A172 (cell line): Measurements from ENCODE around the gene MAGEL2. TPM values are rescaled to one million over a fixed set of nuclear protein-coding genes. Genes with fewer than 3 reads are reported as not detected.
A peak's percentile ranks its signal among the peaks of the same experiment; 100 is the strongest.

Experiments
- DNase-seq: peaks from one replicate; pipeline ENCODE4 v3.0.0-alpha.2; 2015; ENCODE audit warnings: low spot score
- total RNA-seq: library from RNA; depleted of rRNA; stranded (reverse); fragments of >200 nt; shearing (Covaris generic); gene quantifications from 2 replicates; pipeline ENCODE4 v1.2.3, GENCODE V29; 2014; rRNA removed

The MAGEL2 gene
- not detected in 2 replicates for total RNA-seq

- DNase-seq = no peak
Measured at GRCh38 chr15:23647421-23648370, at the start of gene MAGEL2. Gene MAGEL2, minus strand, starts transcription at chr15:23647867. Its CDS starts 125 bp downstream, at chr15:23647742.

- DNase-seq = no peak
Measured at GRCh38 chr15:23695282-23695681, 47.6 kb upstream of the MAGEL2 start.

DNA sequence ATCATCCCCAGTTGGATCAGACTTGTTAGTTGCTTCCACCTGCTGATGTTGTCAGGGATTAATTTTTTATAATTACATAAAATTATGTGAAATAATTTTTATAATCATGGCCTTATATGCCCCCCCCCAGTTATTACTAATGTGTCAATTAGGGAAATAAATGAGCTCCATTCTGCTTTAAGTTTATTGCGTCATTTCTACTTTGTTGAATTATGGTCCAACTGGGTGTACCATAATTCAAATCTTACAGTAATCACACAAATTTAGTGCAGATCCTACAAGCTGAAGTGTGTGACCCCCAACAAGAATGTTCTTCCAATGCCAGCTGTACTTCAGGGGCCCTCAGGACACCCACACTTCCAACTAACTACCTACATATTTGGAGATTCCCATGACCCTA, 46.9 kb upstream of the MAGEL2 start:
- no peak for DNase-seq

DNA sequence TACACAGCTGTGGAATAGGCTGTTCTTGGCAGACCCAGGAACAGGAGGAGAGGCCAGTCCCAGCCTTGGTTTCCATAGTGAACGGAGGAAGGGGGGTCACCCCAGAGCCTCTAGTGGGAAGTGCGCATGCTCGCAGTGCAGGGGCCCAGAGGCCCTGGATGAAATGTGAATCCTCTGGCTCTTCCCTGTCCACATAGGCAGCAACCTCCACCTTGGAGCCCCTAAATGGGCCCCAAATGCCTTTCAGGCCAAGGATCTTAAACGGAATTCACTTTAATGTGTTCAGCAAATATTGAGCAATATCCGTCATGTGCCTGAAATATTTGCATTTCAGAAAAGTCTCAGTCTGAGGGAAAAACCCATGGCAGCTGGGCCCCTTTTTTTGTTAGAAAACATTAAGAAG, 42.8 kb upstream of the MAGEL2 start:
- DNase-seq = no peak

DNA sequence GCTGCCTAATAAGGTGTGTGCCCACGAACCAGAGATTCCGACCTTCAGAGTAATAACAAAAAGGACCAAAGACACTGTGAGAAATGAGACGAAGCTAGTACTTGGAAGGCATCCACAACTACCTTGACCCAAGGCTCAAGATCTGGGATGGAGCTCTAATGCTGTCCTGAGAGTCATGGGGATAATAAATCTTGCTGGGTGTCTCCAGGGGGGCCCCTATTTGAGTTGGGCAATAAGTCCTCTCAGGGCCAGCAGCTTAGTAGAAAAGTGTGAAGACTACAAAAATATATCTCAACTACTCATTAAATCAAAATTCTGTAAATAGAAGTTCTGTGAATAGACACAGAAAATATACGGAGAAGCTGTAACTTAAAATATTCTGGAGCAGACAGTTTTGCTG, 42.3 kb upstream of the MAGEL2 start:
- DNase-seq = no peak

GRCh38 chr15:23687143-23687470, 39.4 kb upstream of the MAGEL2 start, which contains the start of gene NDN:
Gene NDN, minus strand, starts transcription at chr15:23687305. Its CDS starts 88 bp downstream, at chr15:23687217.
- no peak for DNase-seq

DNA sequence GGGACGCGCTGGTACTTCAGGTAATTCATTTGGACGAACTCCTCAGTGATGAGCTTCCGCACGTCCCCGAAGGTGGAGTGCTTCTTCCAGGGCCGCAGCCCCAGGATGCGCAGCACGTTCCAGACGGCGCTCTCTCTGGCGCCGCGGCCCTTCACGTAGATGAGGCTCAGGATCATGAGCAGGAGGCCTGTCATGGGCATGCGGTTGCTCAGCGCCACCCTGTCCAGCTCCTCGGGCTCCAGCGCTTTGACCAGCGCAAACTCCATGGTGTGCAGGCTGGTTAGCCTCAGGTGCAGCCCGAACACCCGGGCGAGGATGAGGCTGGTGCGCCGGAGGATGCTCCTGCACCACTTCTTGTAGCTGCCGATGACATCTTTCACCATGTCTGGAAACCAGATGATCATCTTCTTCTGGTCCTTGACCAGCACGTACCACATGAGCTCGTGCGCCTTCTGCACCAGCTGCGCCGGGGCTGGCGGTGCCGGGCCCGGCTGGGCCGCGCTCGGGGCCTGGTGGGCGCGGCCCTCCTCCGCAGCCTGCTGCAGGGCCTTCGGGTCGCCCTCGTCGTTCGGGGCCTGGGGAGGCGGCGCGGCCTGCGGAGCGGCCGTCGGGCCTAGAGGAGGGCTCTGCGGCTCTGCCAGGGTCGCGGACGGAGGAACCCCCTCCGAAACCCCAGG, 38.9 kb upstream of the MAGEL2 start:
- no peak for DNase-seq

DNA sequence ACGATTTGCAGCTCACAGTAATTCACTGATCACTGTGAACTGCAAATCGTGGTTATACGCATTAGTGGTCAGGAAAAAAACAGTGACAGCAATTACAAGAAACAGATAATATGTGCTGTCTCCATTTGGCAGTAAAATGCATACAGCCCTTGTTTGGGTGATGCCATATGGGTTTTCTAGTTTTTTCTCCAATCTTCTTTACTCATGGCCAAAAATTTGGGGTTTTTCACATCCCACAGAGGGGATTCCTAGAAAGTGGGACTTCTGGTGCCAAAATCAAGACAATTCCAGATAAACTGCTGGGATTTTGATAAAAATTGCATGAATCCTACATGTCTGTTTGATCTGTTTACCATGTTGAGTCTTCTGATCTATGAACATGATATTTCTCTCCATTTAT, 23.8 kb upstream of the MAGEL2 start:
- DNase-seq = no peak

- DNase-seq = no peak
Measured at GRCh38 chr15:23670970-23671369, 23.3 kb upstream of the MAGEL2 start.

DNA sequence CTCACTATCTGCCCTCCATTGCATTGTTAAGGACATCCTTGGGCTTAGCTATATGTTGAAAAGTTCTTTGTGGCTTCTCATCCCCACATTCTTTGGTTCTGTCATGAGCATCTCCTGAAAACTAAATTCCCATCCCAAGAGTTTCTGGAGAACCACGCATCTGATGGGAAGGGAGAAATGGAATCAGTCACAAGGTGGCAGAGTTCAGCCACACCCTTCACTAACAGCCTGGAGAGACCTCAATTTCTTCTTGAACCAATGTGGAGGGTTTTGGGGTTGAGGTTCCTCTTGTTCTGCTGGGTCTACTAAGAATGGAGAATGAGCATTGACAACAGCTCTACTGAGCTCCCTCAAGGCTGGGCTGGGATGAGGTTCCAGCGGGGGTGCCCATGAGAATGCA, 15.6 kb upstream of the MAGEL2 start:
- DNase-seq = no peak

DNA sequence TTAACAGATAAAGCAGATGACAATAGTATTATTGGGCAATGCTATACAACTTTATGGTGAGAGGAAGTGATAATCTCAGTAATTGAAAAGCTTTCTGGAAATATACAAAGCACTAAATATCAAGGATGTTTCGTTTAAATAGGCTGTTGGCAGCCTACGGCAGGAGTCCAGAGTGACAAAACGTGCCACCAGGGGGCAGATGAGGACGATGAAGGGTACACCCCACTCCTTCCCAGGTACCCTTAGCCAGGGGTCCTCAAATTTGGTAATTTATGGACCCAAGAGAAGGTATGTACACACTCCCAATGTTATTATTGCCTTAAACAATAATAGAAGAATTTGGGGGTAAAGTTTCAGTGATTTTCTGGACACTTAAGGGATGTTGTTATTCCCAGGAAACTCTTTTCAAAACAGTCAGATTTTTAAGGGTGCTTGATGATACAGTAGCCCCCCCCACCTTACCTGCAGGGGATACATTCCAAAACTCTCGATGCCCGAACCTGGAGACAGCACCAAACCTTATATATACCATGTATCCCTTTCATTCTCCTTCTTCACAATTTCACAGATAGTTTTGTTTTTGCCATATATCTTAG, 1.4 kb upstream of the MAGEL2 start:
- peak; percentile 2 for DNase-seq

GRCh38 chr15:23647001-23647295, 719 bp downstream of the MAGEL2 start:
- no peak for DNase-seq

DNA sequence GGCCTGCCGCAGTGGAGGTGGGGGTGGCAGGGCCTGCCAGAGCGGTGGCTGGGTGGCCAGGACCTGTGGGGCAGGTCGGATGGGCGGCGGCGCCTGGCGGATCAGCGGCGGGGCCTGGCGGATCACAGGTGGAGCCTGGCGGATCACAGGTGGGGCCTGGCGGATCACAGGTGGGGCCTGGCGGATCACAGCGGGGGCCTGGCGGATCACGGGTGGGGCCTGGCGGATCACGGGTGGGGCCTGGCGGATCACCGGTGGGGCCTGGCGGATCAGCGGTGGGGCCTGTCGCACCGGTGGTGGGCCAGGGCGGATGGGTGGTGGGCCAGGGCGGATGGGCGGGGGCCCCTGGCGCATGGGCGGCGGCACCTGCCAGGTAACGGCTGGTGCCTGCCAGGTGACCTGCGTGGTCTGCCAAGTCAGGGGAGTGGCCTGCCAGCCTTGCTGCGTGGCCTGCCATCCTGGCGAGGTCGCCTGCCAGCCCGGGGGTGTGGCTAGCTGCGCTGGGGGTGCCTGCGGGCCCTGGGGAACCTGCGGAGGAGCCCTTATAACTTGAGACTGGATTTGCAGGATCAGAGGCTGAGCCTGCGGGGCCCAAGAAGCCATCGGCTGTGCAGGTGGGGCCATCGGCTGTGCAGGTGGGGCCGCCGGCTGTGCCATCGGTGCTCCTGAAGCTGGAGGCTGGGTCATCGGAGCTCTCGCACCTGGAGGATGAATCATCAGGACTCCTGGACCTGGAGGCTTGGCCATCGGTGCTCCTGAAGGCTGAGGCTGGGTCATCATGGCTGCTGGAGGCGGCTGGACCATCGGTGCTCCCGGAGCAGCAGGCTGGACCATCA, 1.3 kb downstream of the MAGEL2 start:
- DNase-seq = no peak

- DNase-seq = no peak
Measured at GRCh38 chr15:23645371-23646164, 2.1 kb downstream of the MAGEL2 start.

- DNase-seq = no peak
Measured at GRCh38 chr15:23644829-23645228, 2.8 kb downstream of the MAGEL2 start.

DNA sequence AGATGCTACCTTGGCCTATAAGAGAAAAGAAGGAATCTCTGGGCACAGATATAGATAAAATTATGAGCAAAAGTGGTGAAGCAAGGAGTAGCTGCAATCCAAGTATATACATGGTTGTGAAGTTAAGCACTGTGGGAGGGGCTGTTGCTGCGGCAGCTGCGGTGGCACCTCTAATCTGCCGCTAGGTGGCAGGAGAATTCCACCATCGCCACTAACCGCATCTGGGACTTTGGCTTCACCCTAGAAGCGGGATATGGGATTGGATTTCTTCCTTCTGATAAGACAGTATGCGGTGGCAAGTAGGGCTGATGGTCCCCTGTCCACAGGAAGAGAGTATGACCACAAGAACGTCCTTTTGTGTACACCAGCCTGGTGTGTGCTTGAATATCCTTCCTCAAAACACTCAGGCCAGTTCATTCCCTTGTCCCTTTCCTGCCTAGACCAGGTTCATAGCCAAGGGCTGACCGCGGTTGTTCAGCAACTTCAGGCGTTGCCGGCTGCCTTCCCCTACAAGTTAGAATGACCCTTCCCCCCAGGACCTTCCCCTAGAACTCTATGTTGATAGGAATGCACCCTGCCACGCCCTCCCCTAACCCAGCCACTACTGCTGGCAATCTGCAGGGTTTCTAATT, 5.1 kb downstream of the MAGEL2 start:
- DNase-seq = peak; percentile 56

- no peak for DNase-seq
Measured at GRCh38 chr15:23634181-23634580, 13.5 kb downstream of the MAGEL2 start.

DNA sequence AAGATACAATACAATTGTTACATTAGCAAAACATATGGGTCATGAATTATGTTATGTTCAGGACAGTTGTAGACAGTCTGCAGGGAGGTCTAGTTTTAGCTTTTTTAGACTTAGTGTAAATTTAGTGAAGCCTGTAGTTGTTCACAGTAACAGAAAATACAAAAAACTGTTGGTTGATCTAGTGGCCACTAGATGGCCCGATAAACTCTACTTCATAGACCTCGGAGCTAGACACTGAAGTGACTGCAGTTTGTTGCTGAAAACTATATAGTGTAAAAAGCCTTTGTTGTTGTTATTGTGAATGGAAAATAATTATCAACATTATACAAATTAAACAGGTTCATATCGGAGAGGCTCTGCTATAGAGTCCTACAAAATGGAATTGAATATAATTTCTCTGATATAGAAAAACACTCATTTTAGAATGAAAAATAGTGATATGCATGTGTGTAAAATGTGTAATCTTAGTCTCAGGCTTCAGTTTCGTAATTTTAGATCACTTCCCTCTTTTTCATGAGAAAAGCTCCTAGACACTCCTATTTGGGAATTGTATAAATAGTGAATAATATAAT, 18.3 kb downstream of the MAGEL2 start:
- DNase-seq = peak; percentile 13

DNA sequence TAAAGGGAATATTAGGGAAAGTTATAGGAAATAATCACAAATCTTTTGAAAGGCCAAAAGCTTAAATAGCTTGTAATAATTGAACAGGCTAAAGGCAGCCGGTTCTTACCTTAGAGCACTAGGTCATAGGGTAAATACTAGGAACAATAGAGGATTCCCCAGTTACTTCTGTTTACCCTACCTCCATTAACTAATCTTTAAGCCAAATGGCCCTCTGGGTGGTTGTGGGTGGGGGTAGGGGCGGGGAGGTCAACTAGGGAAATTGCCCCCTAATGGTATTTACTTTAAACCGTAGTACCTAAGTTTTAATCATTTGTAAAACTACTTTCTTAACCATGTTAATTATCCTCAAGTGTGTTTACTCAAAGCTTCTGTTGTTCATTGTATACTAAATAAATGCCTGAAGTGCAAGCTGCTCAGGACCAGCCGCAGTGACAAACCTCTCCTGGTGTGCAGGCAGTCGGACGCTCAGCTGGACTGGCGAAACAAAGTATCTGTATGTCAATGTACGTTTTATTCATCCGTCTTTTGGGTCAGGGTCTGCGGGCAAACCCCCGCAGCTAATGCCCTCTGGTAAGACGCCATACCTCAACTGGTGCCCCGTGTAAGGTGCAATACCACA, 18.9 kb downstream of the MAGEL2 start:
- no peak for DNase-seq

DNA sequence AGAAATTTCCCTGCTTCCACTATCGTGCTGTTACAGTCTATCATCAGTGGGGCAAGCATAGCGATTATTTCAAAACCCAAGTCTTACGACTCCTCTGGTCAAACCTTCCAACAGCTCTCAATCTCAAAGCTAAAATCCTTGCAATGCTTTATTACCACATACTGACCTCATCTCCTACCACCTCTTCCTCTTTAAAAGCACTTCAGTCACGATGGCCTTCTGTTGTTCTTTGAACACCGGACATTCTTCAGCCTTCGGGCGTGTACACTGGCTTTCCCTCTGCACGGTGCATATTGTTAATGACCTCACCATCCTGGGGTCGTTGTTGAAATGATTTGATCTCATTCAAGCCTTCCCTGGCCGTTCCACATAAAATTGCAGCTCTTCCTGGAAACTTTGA, 31.1 kb downstream of the MAGEL2 start:
- DNase-seq = no peak
